Measurements from ENCODE around the gene TMEM163. TPM values are rescaled to one million over a fixed set of nuclear protein-coding genes. Genes with fewer than 3 reads are reported as not detected.
"Not testable (repeated sequence)": the region's sequence is repeated elsewhere in the genome, so short reads cannot be mapped to it uniquely, and the experiment has no call there.

The TMEM163 gene
- total and polyA plus RNA-seq, 3 donors from 2014 or later, result 24.0 to 44.3 (median 37.3) TPM

DNA sequence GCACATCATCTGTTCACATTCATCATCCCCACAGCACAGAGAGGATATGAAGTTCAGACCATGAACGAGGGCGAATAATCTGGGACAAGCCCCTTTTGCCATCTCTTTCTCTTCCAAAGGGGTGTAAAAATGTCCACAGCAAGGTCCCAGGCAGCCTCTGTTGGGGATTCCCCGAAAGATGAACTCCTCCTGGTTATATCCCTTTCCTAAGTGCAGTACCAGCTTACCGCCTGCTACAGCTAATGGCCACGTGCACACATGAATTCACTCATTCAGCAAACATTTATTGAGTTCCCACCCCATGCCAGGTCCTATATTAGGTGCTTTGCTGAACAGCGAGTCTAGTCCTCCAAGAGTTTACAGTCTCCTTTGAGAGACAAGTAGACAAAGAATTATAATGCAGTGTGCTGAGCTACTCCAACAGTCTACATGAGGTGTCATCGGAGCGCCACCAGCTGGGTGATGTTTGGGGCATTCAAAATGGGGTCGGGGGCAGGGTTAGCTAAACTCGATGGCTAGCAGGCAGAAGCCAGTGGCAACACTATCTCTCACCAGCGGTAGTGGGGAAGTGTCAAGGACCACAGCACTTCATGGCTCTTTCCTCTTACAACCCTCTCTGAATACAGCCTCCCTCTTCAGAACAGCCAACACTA lies 228.9 kb downstream of the TMEM163 start:
- WGBS, 2 donors, result 80 to 92% methylated on average over 8 to 11 of the region's 11 CpGs
- intact Hi-C loops (cut with DNase I; ENCODE audit: low total_unique reads), result no loop called here
- peak overlapping the region; percentile 27 to 31 for H3K27ac ChIP-seq
- no peaks in the 10 kb centered on the region for H3K9me3 ChIP-seq
- no peak overlapping the region for H3K4me3 ChIP-seq
- H3K4me1 ChIP-seq, result no peaks in the 10 kb centered on the region
- TF ChIP-seq, protein P1, sequence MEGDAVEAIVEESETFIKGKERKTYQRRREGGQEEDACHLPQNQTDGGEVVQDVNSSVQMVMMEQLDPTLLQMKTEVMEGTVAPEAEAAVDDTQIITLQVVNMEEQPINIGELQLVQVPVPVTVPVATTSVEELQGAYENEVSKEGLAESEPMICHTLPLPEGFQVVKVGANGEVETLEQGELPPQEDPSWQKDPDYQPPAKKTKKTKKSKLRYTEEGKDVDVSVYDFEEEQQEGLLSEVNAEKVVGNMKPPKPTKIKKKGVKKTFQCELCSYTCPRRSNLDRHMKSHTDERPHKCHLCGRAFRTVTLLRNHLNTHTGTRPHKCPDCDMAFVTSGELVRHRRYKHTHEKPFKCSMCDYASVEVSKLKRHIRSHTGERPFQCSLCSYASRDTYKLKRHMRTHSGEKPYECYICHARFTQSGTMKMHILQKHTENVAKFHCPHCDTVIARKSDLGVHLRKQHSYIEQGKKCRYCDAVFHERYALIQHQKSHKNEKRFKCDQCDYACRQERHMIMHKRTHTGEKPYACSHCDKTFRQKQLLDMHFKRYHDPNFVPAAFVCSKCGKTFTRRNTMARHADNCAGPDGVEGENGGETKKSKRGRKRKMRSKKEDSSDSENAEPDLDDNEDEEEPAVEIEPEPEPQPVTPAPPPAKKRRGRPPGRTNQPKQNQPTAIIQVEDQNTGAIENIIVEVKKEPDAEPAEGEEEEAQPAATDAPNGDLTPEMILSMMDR (IDR thresholded peaks at IDR 0.05), result no peak
- TF ChIP-seq POLR2A (IDR thresholded peaks at IDR 0.05), result no peak
- no peaks in the 10 kb centered on the region for H3K27me3 ChIP-seq
- H3K36me3 ChIP-seq (ENCODE audit: low read depth, missing control alignments), result no peaks in the 10 kb centered on the region
- no peak for DNase-seq

DNA sequence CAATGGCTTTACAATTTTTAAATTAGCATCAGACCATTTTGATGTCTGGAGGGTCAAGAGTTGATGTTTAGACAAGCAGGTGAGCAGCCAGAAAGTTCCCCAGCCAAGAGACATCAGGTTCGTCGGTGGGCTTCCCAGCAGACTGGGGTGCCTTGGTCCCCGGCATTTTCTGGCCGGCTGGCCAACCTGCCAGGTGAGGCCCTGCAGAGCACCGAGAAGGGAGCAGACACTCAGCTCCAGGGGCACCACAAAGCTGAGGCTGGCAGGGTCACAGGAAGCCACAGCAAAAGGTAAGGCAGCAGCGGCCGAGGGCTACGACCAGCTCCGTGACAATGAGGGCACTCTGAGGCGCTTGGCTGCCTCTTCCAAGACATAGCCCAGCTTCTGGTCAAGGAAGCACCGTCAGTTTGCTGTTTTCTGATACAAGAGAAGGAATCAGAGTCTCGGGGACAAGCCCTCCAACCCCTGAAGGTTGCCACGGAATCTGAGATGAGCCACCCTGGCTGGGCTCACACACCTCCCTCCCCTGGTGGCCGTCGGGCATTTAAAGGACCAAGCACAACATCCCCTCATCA lies 235.9 kb downstream of the TMEM163 start:
- TF ChIP-seq, protein P1 (IDR thresholded peaks at IDR 0.05), result no peak
- no peak for TF ChIP-seq POLR2A (IDR thresholded peaks at IDR 0.05)
- Histone ChIP-seq H3K27me3 (no peaks in the 10 kb centered on the region), H3K9me3 (no peaks in the 10 kb centered on the region), H3K4me1 (no peaks in the 10 kb centered on the region), H3K36me3 (ENCODE audit: low read depth, missing control alignments) (no peaks in the 10 kb centered on the region), H3K4me3 (no peak overlapping the region), H3K27ac (no peak overlapping the region)
- WGBS, 2 donors, result 81 to 90% methylated on average over 7 to 15 of the region's 15 CpGs
- intact Hi-C loops (cut with DNase I; ENCODE audit: low total_unique reads), result no loop called here
- DNase-seq, result no peak

DNA sequence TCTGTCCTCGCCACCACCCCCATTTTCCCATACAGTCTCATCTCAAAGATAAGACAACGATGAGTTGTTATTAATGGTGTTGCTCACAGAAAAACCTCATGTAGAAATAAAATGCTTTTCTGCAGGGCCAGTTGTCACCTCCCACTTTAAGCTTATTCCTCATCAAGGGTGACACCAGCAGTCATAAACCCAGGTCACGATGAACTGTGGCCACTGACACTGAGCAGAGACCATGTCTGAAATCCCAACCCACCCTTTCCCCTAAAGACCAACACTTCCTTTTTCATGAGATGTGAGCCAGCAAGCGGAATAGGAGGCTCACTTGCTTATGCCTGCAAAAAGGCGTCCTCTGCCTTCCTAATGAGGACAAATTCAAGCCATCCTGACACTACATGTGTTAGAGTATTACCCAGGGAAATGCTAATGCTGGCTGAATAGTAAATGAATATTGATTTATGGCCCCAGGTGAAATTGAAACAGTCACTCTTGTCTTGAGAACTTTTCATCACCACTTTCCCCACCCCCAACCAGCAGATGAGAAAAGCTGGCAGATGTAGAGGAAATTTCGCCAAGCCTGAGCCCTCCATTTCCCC lies 236.6 kb downstream of the TMEM163 start:
- WGBS, 2 donors, result 88 to 91% methylated on average over 5 to 6 of the region's 6 CpGs
- H3K27me3 ChIP-seq, result no peaks in the 10 kb centered on the region
- no peaks in the 10 kb centered on the region for H3K36me3 ChIP-seq (ENCODE audit: low read depth, missing control alignments)
- no peaks in the 10 kb centered on the region for H3K4me1 ChIP-seq
- DNase-seq, result no peak
- no peak overlapping the region for H3K4me3 ChIP-seq
- H3K27ac ChIP-seq, result no peak overlapping the region
- no peaks in the 10 kb centered on the region for H3K9me3 ChIP-seq
- TF ChIP-seq, protein P1 (IDR thresholded peaks at IDR 0.05), result no peak
- TF ChIP-seq POLR2A (IDR thresholded peaks at IDR 0.05), result no peak
- intact Hi-C loops (cut with DNase I; ENCODE audit: low total_unique reads), result no loop called here

DNA sequence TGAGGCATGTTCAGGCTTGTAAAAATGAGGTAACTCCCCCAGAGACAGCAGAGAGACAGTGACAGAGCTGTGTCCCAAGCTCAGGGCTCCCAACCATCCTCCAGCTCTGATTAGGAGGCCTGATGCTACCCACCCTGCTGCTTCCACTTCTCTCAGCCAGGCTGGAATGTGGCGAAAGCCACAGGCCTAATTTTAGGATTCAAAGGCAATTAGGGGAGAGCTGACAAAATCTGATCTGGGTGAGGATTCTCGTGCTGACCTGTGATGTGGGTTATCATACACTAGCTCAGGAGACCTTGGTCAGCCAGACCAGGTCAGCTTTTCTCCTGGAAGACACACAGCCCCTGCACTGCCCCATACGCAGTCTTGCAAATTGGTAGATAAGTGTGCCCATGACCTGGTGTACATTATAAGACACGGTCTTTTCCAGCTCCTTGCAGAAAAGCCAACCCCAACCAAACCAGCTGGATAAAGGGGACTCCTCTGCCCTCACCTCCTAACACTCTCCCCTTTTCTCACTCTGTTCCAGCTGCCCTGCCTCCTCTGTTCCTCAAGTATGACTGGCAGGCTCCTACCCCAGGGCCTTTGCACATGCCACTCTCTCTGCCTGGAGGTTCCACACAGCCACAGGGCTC lies 239.0 kb downstream of the TMEM163 start:
- intact Hi-C loops (cut with DNase I; ENCODE audit: low total_unique reads), result no loop called here

DNA sequence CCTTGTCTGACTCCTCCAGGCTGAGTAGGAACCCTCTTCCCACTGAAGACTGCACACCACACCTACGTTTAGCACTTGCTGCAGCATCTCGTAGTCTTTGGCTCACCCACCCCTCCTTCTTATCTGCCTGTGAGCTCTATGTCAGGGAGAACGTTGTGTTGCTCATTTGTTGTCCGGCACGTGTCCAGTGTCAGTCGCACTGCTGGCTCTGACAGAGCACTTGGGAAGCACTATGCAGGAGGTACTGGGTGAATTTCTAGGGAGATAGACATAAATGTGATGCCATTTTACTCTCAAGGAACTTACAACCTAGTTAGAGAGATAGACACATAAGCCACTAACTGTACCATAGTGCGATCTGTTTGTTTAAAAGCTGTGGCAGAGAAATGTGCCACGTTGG lies 241.8 kb downstream of the TMEM163 start:
- DNase-seq; H3K36me3 ChIP-seq (ENCODE audit: low read depth, missing control alignments); H3K9me3 ChIP-seq; H3K27me3 ChIP-seq; H3K4me3 ChIP-seq; intact Hi-C loops (cut with DNase I; ENCODE audit: low total_unique reads); H3K4me1 ChIP-seq; H3K27ac ChIP-seq: not testable (repeated sequence)
- WGBS, 2 donors, result 84 to 86% methylated on average over 8 of the region's 8 CpGs

More for the DNA sequence above, 239.0 kb downstream of the TMEM163 start:
- Histone ChIP-seq H3K4me1 (no peaks in the 10 kb centered on the region), H3K9me3 (no peaks in the 10 kb centered on the region), H3K27ac (no peak overlapping the region), H3K27me3 (no peaks in the 10 kb centered on the region), H3K36me3 (ENCODE audit: low read depth, missing control alignments) (no peaks in the 10 kb centered on the region), H3K4me3 (no peak overlapping the region)
- no peak for DNase-seq
- 85 to 86% methylated on average over 2 to 4 of the region's 4 CpGs for WGBS, 2 donors
- TF ChIP-seq POLR2A (IDR thresholded peaks at IDR 0.05), result no peak
- TF ChIP-seq, protein P1 (IDR thresholded peaks at IDR 0.05), result no peak
